GM13977 (cell line): Measurements from ENCODE around the gene SLC12A8.

Experiments used
- DNase-seq: peaks from one replicate; pipeline ENCODE4 v3.0.0; 2012; ENCODE audit warnings: low spot score
- CTCF ChIP-seq: IDR thresholded peaks from 2 replicates; pipeline ENCODE4 v1.5.1; 2012; ENCODE audit warnings: mild to moderate bottlenecking, control low read depth; ENCODE audit not compliant: insufficient read depth; ENCODE audit errors: extremely low read depth, missing control alignments
- in situ Hi-C: fragments of 300-500 bp; cut with MboI; formaldehyde crosslinking; loops from one replicate; pipeline ENCODE4 v1.12.0; 2022; ENCODE audit warnings: low sequenced_read_pairs, low pct_unique_long_range_greater_than_20kb, mixed read lengths, inconsistent platforms; ENCODE audit not compliant: unreplicated experiment

The SLC12A8 gene

DNA sequence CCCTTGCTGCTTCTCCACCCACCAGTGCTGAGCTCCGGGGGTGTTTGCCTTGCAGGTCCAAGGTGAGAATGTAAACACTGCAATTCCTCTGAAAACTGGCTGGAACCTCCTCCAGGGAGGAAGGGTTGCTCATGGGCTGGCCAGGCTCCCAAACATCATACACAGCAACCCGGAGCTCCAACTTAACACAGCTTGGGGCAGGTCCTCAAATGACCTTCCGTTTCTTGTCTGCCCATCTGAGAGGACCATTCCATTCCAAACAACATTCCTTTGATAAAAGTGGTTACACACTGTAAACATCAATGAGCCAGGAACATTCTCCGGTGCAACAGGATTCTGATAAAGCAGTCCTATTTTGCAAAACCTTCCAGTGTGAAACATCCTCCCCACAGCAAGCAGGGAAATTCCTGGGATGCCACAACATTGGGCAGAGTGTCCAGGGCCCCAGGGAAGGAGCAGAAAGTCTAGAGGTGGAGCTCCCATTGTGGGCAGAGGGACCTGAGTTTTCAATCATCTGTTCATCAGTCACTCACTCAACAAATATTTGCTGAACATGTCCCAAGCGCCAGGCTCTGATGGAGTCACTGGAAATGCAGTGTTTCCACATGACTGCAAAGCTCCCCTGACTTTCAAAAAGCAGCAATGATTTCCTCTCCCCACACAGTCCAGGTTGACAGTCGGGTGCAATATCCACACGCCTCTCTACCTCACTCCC is 149.5 kb downstream of the SLC12A8 start:
- no peak for TF ChIP-seq CTCF
- in situ Hi-C loops = no loop called here
- DNase-seq = no peak

GRCh38 chr3:125061646-125062045 is 150.9 kb downstream of the SLC12A8 start:
- no peak for TF ChIP-seq CTCF
- DNase-seq = no peak
- in situ Hi-C loops = no loop called here

GRCh38 chr3:125061170-125061569 is 151.4 kb downstream of the SLC12A8 start:
- in situ Hi-C loops = no loop called here
- no peak for TF ChIP-seq CTCF

GRCh38 chr3:125059488-125060245 is 152.9 kb downstream of the SLC12A8 start:
- in situ Hi-C loops = no loop called here
- DNase-seq = no peak
- TF ChIP-seq CTCF = no peak

More at GRCh38 chr3:125061170-125061569, 151.4 kb downstream of the SLC12A8 start:
- DNase-seq = no peak

DNA sequence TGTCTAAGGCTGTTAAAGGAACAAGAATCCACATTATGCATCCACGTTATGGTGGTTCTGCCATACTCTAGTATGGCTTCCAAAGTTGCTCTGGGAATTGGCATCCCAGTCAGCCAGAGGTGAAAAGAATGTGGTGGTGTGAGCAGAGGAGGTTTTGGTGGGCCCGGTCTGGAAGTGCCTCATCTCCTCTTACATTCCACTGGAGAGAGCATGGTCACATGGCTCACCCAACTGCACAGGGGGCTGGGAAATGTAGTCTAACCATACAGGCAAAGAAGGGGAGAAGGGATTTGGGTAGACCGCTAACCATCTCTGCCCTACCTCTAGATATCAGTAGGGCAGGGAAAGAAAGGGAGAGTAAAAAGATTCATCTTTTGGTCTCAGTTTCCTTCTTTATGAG is 153.6 kb downstream of the SLC12A8 start:
- in situ Hi-C loops = no loop called here
- no peak for DNase-seq
- TF ChIP-seq CTCF = no peak

DNA sequence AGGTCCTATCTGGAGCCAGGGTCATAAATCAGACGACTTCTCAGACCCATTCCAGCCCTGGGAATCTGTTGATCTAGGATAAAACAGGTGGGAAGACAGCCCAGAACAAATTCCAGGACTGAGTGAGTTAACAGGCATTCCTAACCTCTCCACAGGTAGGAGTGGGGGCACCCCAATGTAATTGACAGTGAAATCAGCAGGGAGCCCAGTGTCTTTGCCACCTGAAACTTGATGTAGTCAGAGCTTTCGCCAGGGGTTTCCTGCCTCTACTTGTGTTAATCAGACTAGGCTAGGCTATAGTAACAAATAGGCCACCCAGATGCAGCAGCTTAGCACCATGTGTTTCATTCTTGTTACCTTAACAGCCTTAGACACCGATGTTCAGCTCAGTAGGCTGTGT is 154.0 kb downstream of the SLC12A8 start:
- TF ChIP-seq CTCF = no peak
- in situ Hi-C loops = no loop called here
- no peak for DNase-seq
